Lower leg skin (tissue), 3 donors: ENCODE data around the gene MEIOSIN.

Experiments used
- POLR2A ChIP-seq, 2 donors: fragments of 450-650 bp; IDR thresholded peaks; one replicate each; pipeline ENCODE4 v1.6.1; 2016 to 2017; ENCODE audit warnings: antibody characterized with exemption in 2 of 2, mild to moderate bottlenecking in 1 of 2, moderate library complexity in 1 of 2
- TF ChIP-seq, protein P1 (sequence below), 3 donors: fragments of 450-650 bp; IDR thresholded peaks; one replicate each; pipeline ENCODE4 v1.5.1; 2016; ENCODE audit warnings: antibody characterized with exemption in 3 of 3, mild to moderate bottlenecking in 3 of 3, moderate library complexity in 2 of 3

DNA sequence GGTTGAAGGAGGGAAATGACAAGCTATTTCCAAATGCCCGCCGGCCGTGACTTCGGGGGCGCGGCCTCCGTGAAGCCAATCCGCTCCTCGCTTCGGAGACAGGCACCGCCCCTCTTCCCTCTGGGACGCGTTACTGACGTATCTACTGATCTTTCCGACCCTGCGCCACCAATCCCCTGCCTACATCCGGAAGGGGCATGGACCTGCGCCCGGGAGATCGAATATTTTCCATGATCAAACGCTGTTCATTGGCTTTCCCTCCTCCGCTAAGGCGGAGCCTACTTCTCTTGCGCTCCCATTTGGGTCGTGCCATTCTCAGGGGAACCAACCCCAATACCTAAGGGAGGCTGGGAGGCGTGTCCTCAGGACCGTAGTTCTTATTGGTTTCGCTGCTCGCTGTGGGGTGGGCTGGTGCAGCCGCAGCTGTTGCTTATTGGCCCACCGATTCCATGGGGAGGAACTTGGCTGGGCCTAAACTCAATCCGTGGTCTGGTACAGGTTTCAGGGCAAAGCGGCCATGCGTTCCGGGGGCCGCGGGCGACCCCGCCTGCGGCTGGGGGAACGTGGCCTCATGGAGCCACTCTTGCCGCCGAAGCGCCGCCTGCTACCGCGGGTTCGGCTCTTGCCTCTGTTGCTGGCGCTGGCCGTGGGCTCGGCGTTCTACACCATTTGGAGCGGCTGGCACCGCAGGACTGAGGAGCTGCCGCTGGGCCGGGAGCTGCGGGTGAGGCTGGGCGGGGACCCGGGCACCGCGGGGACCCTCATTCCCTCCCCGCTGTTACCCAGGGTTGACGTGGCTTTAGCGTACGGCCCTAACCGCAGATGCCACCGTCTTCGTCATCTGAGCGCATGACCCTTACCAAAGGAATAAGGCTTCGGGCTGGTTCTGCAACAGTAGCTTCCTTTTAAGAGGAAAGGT, 40.8 kb upstream of the MEIOSIN start, which contains the start of gene QPCTL:
- TF ChIP-seq, protein P1, sequence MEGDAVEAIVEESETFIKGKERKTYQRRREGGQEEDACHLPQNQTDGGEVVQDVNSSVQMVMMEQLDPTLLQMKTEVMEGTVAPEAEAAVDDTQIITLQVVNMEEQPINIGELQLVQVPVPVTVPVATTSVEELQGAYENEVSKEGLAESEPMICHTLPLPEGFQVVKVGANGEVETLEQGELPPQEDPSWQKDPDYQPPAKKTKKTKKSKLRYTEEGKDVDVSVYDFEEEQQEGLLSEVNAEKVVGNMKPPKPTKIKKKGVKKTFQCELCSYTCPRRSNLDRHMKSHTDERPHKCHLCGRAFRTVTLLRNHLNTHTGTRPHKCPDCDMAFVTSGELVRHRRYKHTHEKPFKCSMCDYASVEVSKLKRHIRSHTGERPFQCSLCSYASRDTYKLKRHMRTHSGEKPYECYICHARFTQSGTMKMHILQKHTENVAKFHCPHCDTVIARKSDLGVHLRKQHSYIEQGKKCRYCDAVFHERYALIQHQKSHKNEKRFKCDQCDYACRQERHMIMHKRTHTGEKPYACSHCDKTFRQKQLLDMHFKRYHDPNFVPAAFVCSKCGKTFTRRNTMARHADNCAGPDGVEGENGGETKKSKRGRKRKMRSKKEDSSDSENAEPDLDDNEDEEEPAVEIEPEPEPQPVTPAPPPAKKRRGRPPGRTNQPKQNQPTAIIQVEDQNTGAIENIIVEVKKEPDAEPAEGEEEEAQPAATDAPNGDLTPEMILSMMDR (IDR thresholded peaks at IDR 0.05): no peak
- no peak for TF ChIP-seq POLR2A (IDR thresholded peaks at IDR 0.05)
